ENCODE data around the gene INTS14.
"Not testable (repeated sequence)": the region's sequence is repeated elsewhere in the genome, so short reads cannot be mapped to it uniquely, and the experiment has no call there.

INTS14 gene

GRCh38 chr15:65556622-65557021 is 54.3 kb downstream of the INTS14 start:
- H4K91ac ChIP-seq (ENCODE audit: low read length): no peak overlapping the region
- peaks cover 7 to 58% of the 10 kb centered on the region in 2 experiments for H3K36me3 ChIP-seq (ENCODE audit: control insufficient read depth in 1 of 2, insufficient read depth in 2 of 2, low read depth in 1 of 2, low read length in 2 of 2)
- no peaks in the 10 kb centered on the region for H3K9me3 ChIP-seq (ENCODE audit: control insufficient read depth, low read length)
- peaks cover 3% of the 10 kb centered on the region for H3K4me1 ChIP-seq (ENCODE audit: control insufficient read depth, insufficient read depth, low read depth, low read length)
- no peak overlapping the region for H2BK120ac ChIP-seq (ENCODE audit: low read depth, low read length)
- H3K9ac ChIP-seq (ENCODE audit: low read length): no peak overlapping the region
- no peak overlapping the region for H2BK12ac ChIP-seq (ENCODE audit: low read length in 2 of 2)
- H2AFZ ChIP-seq (ENCODE audit: low read depth, low read length): no peak overlapping the region
- H3K14ac ChIP-seq (ENCODE audit: low read length in 2 of 2): no peak overlapping the region
- no peak overlapping the region for H3K23ac ChIP-seq (ENCODE audit: low read length in 2 of 2)
- H2BK15ac ChIP-seq (ENCODE audit: low read depth, poor library complexity, severe bottlenecking): no peak overlapping the region
- H3K27ac ChIP-seq (ENCODE audit: low read length, poor library complexity, severe bottlenecking): no peak overlapping the region
- H3K4me3 ChIP-seq (ENCODE audit: insufficient read depth in 1 of 2, low read depth in 1 of 2, low read length in 2 of 2): no peak overlapping the region
- peaks cover 25% of the 10 kb centered on the region for H3K79me1 ChIP-seq (replicated peaks; ENCODE audit: low read length, poor library complexity, severe bottlenecking)
- H4K8ac ChIP-seq (ENCODE audit: low read length): no peak overlapping the region
- H3K18ac ChIP-seq (ENCODE audit: low read depth in 1 of 2, low read length in 2 of 2): no peak overlapping the region
- DNase-seq: no peak
- no peak overlapping the region for H2AK5ac ChIP-seq (ENCODE audit: low read length, severe bottlenecking)
- no peak overlapping the region for H3K4ac ChIP-seq (ENCODE audit: low read depth in 1 of 2, low read length in 2 of 2)
- no peak overlapping the region for H2BK5ac ChIP-seq (ENCODE audit: low read depth, low read length, poor library complexity, severe bottlenecking)
- H3K27me3 ChIP-seq (ENCODE audit: control insufficient read depth in 1 of 2, insufficient read depth in 1 of 2, low read length in 2 of 2): no peaks in the 10 kb centered on the region
- H3K4me2 ChIP-seq (ENCODE audit: low read length, poor library complexity, severe bottlenecking): no peak overlapping the region
- WGBS: 100% methylated on average over 6 of the region's 7 CpGs

GRCh38 chr15:65553691-65554090 is 57.2 kb downstream of the INTS14 start:
- Histone ChIP-seq H3K27me3 (ENCODE audit: control insufficient read depth in 1 of 2, insufficient read depth in 1 of 2, low read length in 2 of 2) (no peaks in the 10 kb centered on the region), H4K8ac (ENCODE audit: low read length) (no peak overlapping the region), H3K4me1 (ENCODE audit: control insufficient read depth, insufficient read depth, low read depth, low read length) (peaks cover 8% of the 10 kb centered on the region), H3K4me3 (ENCODE audit: insufficient read depth in 1 of 2, low read depth in 1 of 2, low read length in 2 of 2) (no peak overlapping the region), H2BK5ac (ENCODE audit: low read depth, low read length, poor library complexity, severe bottlenecking) (no peak overlapping the region), H2BK120ac (ENCODE audit: low read depth, low read length) (no peak overlapping the region), H3K4me2 (ENCODE audit: low read length, poor library complexity, severe bottlenecking) (no peak overlapping the region), H3K14ac (ENCODE audit: low read length in 2 of 2) (no peak overlapping the region), H3K18ac (ENCODE audit: low read depth in 1 of 2, low read length in 2 of 2) (no peak overlapping the region), H3K36me3 (ENCODE audit: control insufficient read depth in 1 of 2, insufficient read depth in 2 of 2, low read depth in 1 of 2, low read length in 2 of 2) (peaks cover 6 to 36% of the 10 kb centered on the region in 2 experiments), H3K79me1 (replicated peaks; ENCODE audit: low read length, poor library complexity, severe bottlenecking) (peaks cover 19% of the 10 kb centered on the region), H2BK12ac (ENCODE audit: low read length in 2 of 2) (no peak overlapping the region), H4K91ac (ENCODE audit: low read length) (no peak overlapping the region), H3K4ac (ENCODE audit: low read depth in 1 of 2, low read length in 2 of 2) (no peak overlapping the region), H3K27ac (ENCODE audit: low read length, poor library complexity, severe bottlenecking) (no peak overlapping the region), H3K23ac (ENCODE audit: low read length in 2 of 2) (no peak overlapping the region), H3K9me3 (ENCODE audit: control insufficient read depth, low read length) (no peaks in the 10 kb centered on the region), H2AFZ (ENCODE audit: low read depth, low read length) (no peak overlapping the region), H2AK5ac (ENCODE audit: low read length, severe bottlenecking) (no peak overlapping the region), H2BK15ac (ENCODE audit: low read depth, poor library complexity, severe bottlenecking) (no peak overlapping the region), H3K9ac (ENCODE audit: low read length) (no peak overlapping the region)
- DNase-seq: no peak
- WGBS: 98% methylated on average over 2 of the region's 3 CpGs

DNA sequence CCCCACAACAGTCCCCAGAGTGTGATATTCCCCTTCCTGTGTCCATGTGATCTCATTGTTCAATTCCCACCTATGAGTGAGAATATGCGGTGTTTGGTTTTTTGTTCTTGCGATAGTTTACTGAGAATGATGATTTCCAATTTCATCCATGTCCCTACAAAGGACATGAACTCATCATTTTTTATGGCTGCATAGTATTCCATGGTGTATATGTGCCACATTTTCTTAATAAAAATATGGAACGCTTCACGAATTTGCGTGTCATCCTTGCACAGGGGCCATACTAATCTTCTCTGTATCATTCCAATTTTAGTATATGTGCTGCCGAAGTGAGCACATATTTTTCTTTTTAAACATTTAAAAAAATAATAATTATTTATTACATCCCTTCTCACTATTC is 58.1 kb downstream of the INTS14 start:
- H2AK5ac ChIP-seq (ENCODE audit: low read length, severe bottlenecking); H3K9ac ChIP-seq (ENCODE audit: low read length); H3K4ac ChIP-seq (ENCODE audit: low read depth in 1 of 2, low read length in 2 of 2); H2AFZ ChIP-seq (ENCODE audit: low read depth, low read length); H3K4me2 ChIP-seq (ENCODE audit: low read length, poor library complexity, severe bottlenecking); H3K14ac ChIP-seq (ENCODE audit: low read length in 2 of 2); H3K27me3 ChIP-seq (ENCODE audit: control insufficient read depth in 1 of 2, insufficient read depth in 1 of 2, low read length in 2 of 2); DNase-seq; H4K8ac ChIP-seq (ENCODE audit: low read length); H3K4me1 ChIP-seq (ENCODE audit: control insufficient read depth, insufficient read depth, low read depth, low read length); H2BK120ac ChIP-seq (ENCODE audit: low read depth, low read length); H4K91ac ChIP-seq (ENCODE audit: low read length); H3K27ac ChIP-seq (ENCODE audit: low read length, poor library complexity, severe bottlenecking); H3K23ac ChIP-seq (ENCODE audit: low read length in 2 of 2); H2BK5ac ChIP-seq (ENCODE audit: low read depth, low read length, poor library complexity, severe bottlenecking); H3K4me3 ChIP-seq (ENCODE audit: insufficient read depth in 1 of 2, low read depth in 1 of 2, low read length in 2 of 2); H2BK15ac ChIP-seq (ENCODE audit: low read depth, poor library complexity, severe bottlenecking); H2BK12ac ChIP-seq (ENCODE audit: low read length in 2 of 2); H3K9me3 ChIP-seq (ENCODE audit: control insufficient read depth, low read length); H3K18ac ChIP-seq (ENCODE audit: low read depth in 1 of 2, low read length in 2 of 2): not testable (repeated sequence)
- Histone ChIP-seq H3K79me1 (replicated peaks; ENCODE audit: low read length, poor library complexity, severe bottlenecking) (peaks cover 19% of the 10 kb centered on the region), H3K36me3 (ENCODE audit: control insufficient read depth in 1 of 2, insufficient read depth in 2 of 2, low read depth in 1 of 2, low read length in 2 of 2) (peaks cover 6 to 36% of the 10 kb centered on the region in 2 experiments)
- WGBS: 97% methylated on average over 3 of the region's 6 CpGs

DNA sequence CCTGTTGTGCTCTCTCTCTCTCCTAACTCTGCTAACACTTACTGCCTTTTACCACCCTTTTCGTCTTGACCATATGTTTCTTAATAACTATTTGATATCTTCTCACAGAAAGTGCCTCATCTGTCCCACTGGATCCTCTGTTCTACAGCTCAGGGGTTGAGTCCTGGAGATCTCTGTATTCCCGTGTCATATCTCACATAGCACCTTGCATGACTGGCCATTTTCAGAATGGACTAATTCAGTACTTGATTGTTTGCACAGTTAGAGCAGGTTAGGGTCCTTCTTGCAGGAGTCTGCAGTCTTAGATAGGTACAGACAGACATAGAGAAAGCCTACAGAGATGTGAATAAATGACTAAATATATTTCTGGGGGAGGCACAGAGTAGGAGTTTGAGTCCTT is 59.7 kb downstream of the INTS14 start:
- no peak overlapping the region for H2AFZ ChIP-seq (ENCODE audit: low read depth, low read length)
- H2BK12ac ChIP-seq (ENCODE audit: low read length in 2 of 2): no peak overlapping the region
- no peak overlapping the region for H3K9ac ChIP-seq (ENCODE audit: low read length)
- peak overlapping the region; percentile 22 for H2AK5ac ChIP-seq (ENCODE audit: low read length, severe bottlenecking)
- H3K23ac ChIP-seq (ENCODE audit: low read length in 2 of 2): no peak overlapping the region
- DNase-seq: no peak
- no peak overlapping the region for H3K18ac ChIP-seq (ENCODE audit: low read depth in 1 of 2, low read length in 2 of 2)
- no peak overlapping the region for H3K4me3 ChIP-seq (ENCODE audit: insufficient read depth in 1 of 2, low read depth in 1 of 2, low read length in 2 of 2)
- 96% methylated on average over 2 of the region's 2 CpGs for WGBS
- peaks cover 14% of the 10 kb centered on the region for H3K79me1 ChIP-seq (replicated peaks; ENCODE audit: low read length, poor library complexity, severe bottlenecking)
- peaks cover 0 to 23% of the 10 kb centered on the region in 2 experiments for H3K36me3 ChIP-seq (ENCODE audit: control insufficient read depth in 1 of 2, insufficient read depth in 2 of 2, low read depth in 1 of 2, low read length in 2 of 2)
- H4K8ac ChIP-seq (ENCODE audit: low read length): no peak overlapping the region
- no peak overlapping the region for H2BK120ac ChIP-seq (ENCODE audit: low read depth, low read length)
- H3K4ac ChIP-seq (ENCODE audit: low read depth in 1 of 2, low read length in 2 of 2): no peak overlapping the region
- H3K14ac ChIP-seq (ENCODE audit: low read length in 2 of 2): no peak overlapping the region
- H3K4me1 ChIP-seq (ENCODE audit: control insufficient read depth, insufficient read depth, low read depth, low read length): peaks cover 8% of the 10 kb centered on the region
- no peaks in the 10 kb centered on the region for H3K9me3 ChIP-seq (ENCODE audit: control insufficient read depth, low read length)
- no peak overlapping the region for H3K4me2 ChIP-seq (ENCODE audit: low read length, poor library complexity, severe bottlenecking)
- no peak overlapping the region for H2BK15ac ChIP-seq (ENCODE audit: low read depth, poor library complexity, severe bottlenecking)
- no peak overlapping the region for H2BK5ac ChIP-seq (ENCODE audit: low read depth, low read length, poor library complexity, severe bottlenecking)
- no peak overlapping the region for H4K91ac ChIP-seq (ENCODE audit: low read length)
- no peaks in the 10 kb centered on the region for H3K27me3 ChIP-seq (ENCODE audit: control insufficient read depth in 1 of 2, insufficient read depth in 1 of 2, low read length in 2 of 2)
- peak overlapping the region; percentile 59 for H3K27ac ChIP-seq (ENCODE audit: low read length, poor library complexity, severe bottlenecking)
